Measurements from ENCODE around the gene LYAR.

Gene LYAR

GRCh38 chr4:4315461-4316149 lies 25.7 kb upstream of the LYAR start:
- no peak for DNase-seq

- no peak for DNase-seq
Measured at GRCh38 chr4:4311193-4311592, 21.2 kb upstream of the LYAR start.

GRCh38 chr4:4308800-4309441 lies 19.0 kb upstream of the LYAR start:
- no peak for DNase-seq

GRCh38 chr4:4306920-4307319 lies 17.0 kb upstream of the LYAR start:
- no peak for DNase-seq

GRCh38 chr4:4302416-4302815 lies 12.5 kb upstream of the LYAR start:
- no peak for DNase-seq

GRCh38 chr4:4302001-4302400 lies 12.0 kb upstream of the LYAR start:
- no peak for DNase-seq

GRCh38 chr4:4299006-4299405 lies 9.1 kb upstream of the LYAR start:
- DNase-seq, result no peak

GRCh38 chr4:4296283-4296846 lies 6.4 kb upstream of the LYAR start:
- DNase-seq, result no peak

- no peak for DNase-seq
Measured at GRCh38 chr4:4293279-4293678, 3.3 kb upstream of the LYAR start.

GRCh38 chr4:4289597-4289940 lies 385 bp downstream of the LYAR start:
- no peak for DNase-seq

- DNase-seq, result no peak
Measured at GRCh38 chr4:4289055-4289454, 899 bp downstream of the LYAR start.

GRCh38 chr4:4288098-4288497 lies 1.9 kb downstream of the LYAR start:
- DNase-seq, result no peak

- DNase-seq, result no peak
Measured at GRCh38 chr4:4284827-4285618, 4.9 kb downstream of the LYAR start.

- DNase-seq, result no peak
Measured at GRCh38 chr4:4281787-4282186, 8.2 kb downstream of the LYAR start.

GRCh38 chr4:4277531-4277930 lies 12.4 kb downstream of the LYAR start:
- DNase-seq, result no peak

GRCh38 chr4:4274226-4274625 lies 15.7 kb downstream of the LYAR start:
- DNase-seq, result no peak

GRCh38 chr4:4271912-4272311 lies 18.0 kb downstream of the LYAR start:
- DNase-seq, result no peak

- no peak for DNase-seq
Measured at GRCh38 chr4:4270529-4270928, 19.4 kb downstream of the LYAR start.

- DNase-seq, result no peak
Measured at GRCh38 chr4:4269856-4270255, 20.1 kb downstream of the LYAR start.

GRCh38 chr4:4269331-4269731 lies 20.6 kb downstream of the LYAR start:
- DNase-seq, result no peak

GRCh38 chr4:4268776-4269175 lies 21.2 kb downstream of the LYAR start:
- DNase-seq, result no peak

- no peak for DNase-seq
Measured at GRCh38 chr4:4267981-4268380, 22.0 kb downstream of the LYAR start.

- DNase-seq, result no peak
Measured at GRCh38 chr4:4260185-4260751, 29.7 kb downstream of the LYAR start.
